H1 (cell line): ENCODE results near the gene ZNFX1. TPM values are rescaled to one million over a fixed set of nuclear protein-coding genes. Genes with fewer than 3 reads are reported as not detected.

Experiments
- GABPA ChIP-seq: IDR thresholded peaks from 2 replicates; pipeline ENCODE4 v1.6.1; 2011; ENCODE audit warnings: mild to moderate bottlenecking, low read length, moderate library complexity, borderline replicate concordance; ENCODE audit not compliant: insufficient read depth
- HDAC6 ChIP-seq: IDR thresholded peaks from one replicate; pipeline ENCODE4 v1.7.1; 2012; ENCODE audit warnings: low read depth, mild to moderate bottlenecking, inconsistent platforms, low read length, moderate library complexity
- KDM5A ChIP-seq: fragments of 200-600 bp; IDR thresholded peaks from 2 replicates; pipeline ENCODE4 v1.7.1; 2012; ENCODE audit warnings: mild to moderate bottlenecking, low read length, inconsistent platforms, mixed read lengths
- RBBP5 ChIP-seq: IDR thresholded peaks from 2 replicates; pipeline ENCODE4 v1.7.1; 2012; ENCODE audit warnings: low read depth, mild to moderate bottlenecking, inconsistent platforms, low read length, moderate library complexity, borderline replicate concordance
- SIN3A ChIP-seq, 2 experiments: IDR thresholded peaks in 1 of 2; conservative IDR thresholded peaks in 1 of 2; 2 replicates each; pipeline ENCODE4 v1.6.1; 2011 to 2012; ENCODE audit warnings: low read length in 2 of 2, improper control_type of control experiment in 1 of 2, low read depth in 1 of 2, mild to moderate bottlenecking in 1 of 2
- SIRT6 ChIP-seq: IDR thresholded peaks from one replicate; pipeline ENCODE4 v1.7.1; 2012; ENCODE audit warnings: low read length, inconsistent platforms
- SIX5 ChIP-seq: IDR thresholded peaks from 2 replicates; pipeline ENCODE4 v1.6.1; 2011; ENCODE audit warnings: mild to moderate bottlenecking, low read depth, low read length
- SP1 ChIP-seq: IDR thresholded peaks from 2 replicates; pipeline ENCODE4 v1.6.1; 2011; ENCODE audit warnings: low read depth, low read length
- TAF1 ChIP-seq: IDR thresholded peaks from 2 replicates; pipeline ENCODE4 v1.6.1; 2011; ENCODE audit warnings: mild to moderate bottlenecking, low read depth, low read length
- polyA plus RNA-seq, 7 experiments: library from polyadenylated mRNA; depleted of rRNA in 3 of 7; stranded (reverse) in 5 of 7; unstranded in 2 of 7; fragments of >200 nt in 5 of 7; fragments of 200-250 nt in 2 of 7; gene quantifications; 1 replicate in 5 of 7; 2 replicates in 1 of 7; 4 replicates in 1 of 7; pipeline versions ENCODE4 v1.2.1 to v1.2.3, GENCODE V29; 2011 to 2013; ENCODE audit warnings: missing spikeins in 2 of 7, mixed read lengths in 2 of 7
- total RNA-seq: library from RNA; stranded (reverse); fragmentation: NEBNext Ultra II Directional; extraction: Animal tissue kit (Norgen Biotek cat#: 25700); gene quantifications from 2 replicates; pipeline ENCODE4 v1.2.1, GENCODE V29; 2021
- TF ChIP-seq, protein P1 (sequence below): IDR thresholded peaks from 2 replicates; pipeline ENCODE4 v1.6.1; 2011; ENCODE audit warnings: low read length, improper control_type of control experiment
- TF ChIP-seq, protein P2 (sequence below): IDR thresholded peaks from 2 replicates; pipeline ENCODE4 v1.6.1; 2011; ENCODE audit warnings: low read depth, mild to moderate bottlenecking, low read length; ENCODE audit not compliant: insufficient read depth
- TF ChIP-seq, protein P3 (sequence below): IDR thresholded peaks from 2 replicates; pipeline ENCODE4 v1.6.1; 2012; ENCODE audit warnings: inconsistent platforms

The ZNFX1 gene
- total and polyA plus RNA-seq, 2 of the 8 experiments (the other 6 are each of a cell fraction or from before 2014, with no cell fraction given): 3.1 to 11.3 TPM

DNA sequence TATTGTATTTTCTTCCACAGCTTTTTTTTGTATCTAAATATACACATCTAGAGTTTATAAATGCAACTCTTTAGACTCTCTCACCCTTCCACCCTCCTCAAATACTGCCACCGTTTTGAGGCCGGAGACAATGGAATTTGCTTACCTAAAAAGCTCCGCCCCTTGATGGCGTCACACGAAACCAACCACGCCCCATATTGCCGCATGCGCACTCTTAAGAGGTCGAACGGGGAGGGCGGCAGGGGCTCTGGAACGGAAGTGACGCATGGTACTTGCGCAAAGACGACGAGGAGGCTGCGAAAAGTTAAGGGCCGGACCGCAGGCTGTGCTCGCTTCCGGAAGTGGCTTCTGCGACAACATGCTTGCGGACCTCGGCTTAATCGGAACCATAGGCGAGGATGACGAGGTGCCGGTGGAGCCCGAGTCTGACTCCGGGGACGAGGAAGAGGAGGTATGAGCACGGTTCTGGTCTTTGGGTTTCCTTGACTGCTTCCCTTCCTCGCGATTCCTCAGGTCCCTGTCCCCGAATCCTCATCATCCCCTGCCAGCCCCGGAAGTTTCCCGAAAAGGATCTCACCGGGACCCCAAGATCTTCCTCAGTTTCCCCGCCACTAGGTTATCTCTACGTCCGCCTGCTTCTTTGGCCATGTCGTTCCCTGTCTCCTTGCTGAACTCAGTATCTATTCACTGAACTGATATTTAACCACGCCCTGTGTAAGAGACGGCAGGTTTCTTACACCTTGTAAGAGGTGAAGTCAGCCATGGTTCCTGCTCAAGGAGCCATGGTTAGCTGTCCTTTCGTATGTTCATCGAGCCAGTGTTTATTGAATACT, 58.5 kb downstream of the ZNFX1 start, which contains the start of gene DDX27 (continued):
- TF ChIP-seq, protein P1, sequence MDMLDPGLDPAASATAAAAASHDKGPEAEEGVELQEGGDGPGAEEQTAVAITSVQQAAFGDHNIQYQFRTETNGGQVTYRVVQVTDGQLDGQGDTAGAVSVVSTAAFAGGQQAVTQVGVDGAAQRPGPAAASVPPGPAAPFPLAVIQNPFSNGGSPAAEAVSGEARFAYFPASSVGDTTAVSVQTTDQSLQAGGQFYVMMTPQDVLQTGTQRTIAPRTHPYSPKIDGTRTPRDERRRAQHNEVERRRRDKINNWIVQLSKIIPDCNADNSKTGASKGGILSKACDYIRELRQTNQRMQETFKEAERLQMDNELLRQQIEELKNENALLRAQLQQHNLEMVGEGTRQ: no peak
- TF ChIP-seq RBBP5 (0 out of 2 replicates have a peak, but pooled peaks have one; percentile 21), SIN3A (conservative IDR thresholded peaks at IDR 0.05 in 1 of 2, IDR thresholded peaks at IDR 0.05 in 1 of 2; ENCODE audit: low read depth in 1 of 2, low read length in 2 of 2) (peak in 1 of 2 experiments; percentile 77; a peak in 2 of 4 replicates), TAF1 (peak; percentile 95), SP1 (peak; percentile 71), GABPA (peak; percentile 87; the same call in 1 of the 2 replicates), SIX5 (no peak), SIRT6 (no peak), KDM5A (peak; percentile 55; the same call in 1 of the 2 replicates), HDAC6 (no peak)
- TF ChIP-seq, protein P2, sequence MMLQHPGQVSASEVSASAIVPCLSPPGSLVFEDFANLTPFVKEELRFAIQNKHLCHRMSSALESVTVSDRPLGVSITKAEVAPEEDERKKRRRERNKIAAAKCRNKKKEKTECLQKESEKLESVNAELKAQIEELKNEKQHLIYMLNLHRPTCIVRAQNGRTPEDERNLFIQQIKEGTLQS: no peak
- TF ChIP-seq, protein P3, sequence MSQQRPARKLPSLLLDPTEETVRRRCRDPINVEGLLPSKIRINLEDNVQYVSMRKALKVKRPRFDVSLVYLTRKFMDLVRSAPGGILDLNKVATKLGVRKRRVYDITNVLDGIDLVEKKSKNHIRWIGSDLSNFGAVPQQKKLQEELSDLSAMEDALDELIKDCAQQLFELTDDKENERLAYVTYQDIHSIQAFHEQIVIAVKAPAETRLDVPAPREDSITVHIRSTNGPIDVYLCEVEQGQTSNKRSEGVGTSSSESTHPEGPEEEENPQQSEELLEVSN: no peak; the same call in 1 of the 2 replicates
